HFFc6 (cell line): ENCODE results near the gene TFCP2L1. TPM values are rescaled to one million over a fixed set of nuclear protein-coding genes. Genes with fewer than 3 reads are reported as not detected.

Source experiments
- DNase-seq: peaks from one replicate; pipeline ENCODE4 v3.0.0-alpha.2; 2018
- H3K27ac Mint-ChIP-seq: 2 replicates; pipeline ENCODE4 v1.8.0; 2020; ENCODE audit warnings: mild to moderate bottlenecking, mixed read lengths
- H3K27me3 Mint-ChIP-seq: 2 replicates; pipeline ENCODE4 v1.8.0; 2021; ENCODE audit warnings: mild to moderate bottlenecking, moderate library complexity, mixed read lengths; ENCODE audit not compliant: insufficient read depth
- H3K36me3 Mint-ChIP-seq: 2 replicates; pipeline ENCODE4 v1.8.0; 2021; ENCODE audit warnings: low read depth, mixed read lengths
- H3K4me1 Mint-ChIP-seq: 2 replicates; pipeline ENCODE4 v1.8.0; 2020; ENCODE audit warnings: low read depth, mixed read lengths
- H3K4me3 Mint-ChIP-seq: 2 replicates; pipeline ENCODE4 v1.8.0; 2020; ENCODE audit warnings: mild to moderate bottlenecking, moderate library complexity, mixed read lengths
- H3K9me3 Mint-ChIP-seq: 2 replicates; pipeline ENCODE4 v1.8.0; 2020; ENCODE audit warnings: mild to moderate bottlenecking, mixed read lengths
- CTCF ChIP-seq: fragments of 200-600 bp; sonication (generic); IDR thresholded peaks from 2 replicates; pipeline ENCODE4 v1.5.0; 2021; ENCODE audit warnings: antibody characterized with exemption, mild to moderate bottlenecking
- total RNA-seq, 6 experiments: library from RNA; stranded (reverse); fragmentation: NEBNext Ultra II Directional; extraction: Animal tissue kit (Norgen Biotek cat#: 25700); gene quantifications; 2 replicates in 1 of 6; 3 replicates in 5 of 6; pipeline ENCODE4 v1.2.3, GENCODE V29; 2021

TFCP2L1 gene
- total RNA-seq, 6 experiments from 2014 or later = 0.03 TPM; not detected in 5

- peaks cover 9% of the 10 kb centered on the region for H3K4me1 Mint-ChIP-seq
Measured at GRCh38 chr2:121219866-121220265, 65.1 kb downstream of the TFCP2L1 start.

GRCh38 chr2:121218386-121218938 lies 66.5 kb downstream of the TFCP2L1 start:
- Mint-ChIP-seq H3K27me3 (peaks cover 45% of the 10 kb centered on the region), H3K9me3 (no peaks in the 10 kb centered on the region), H3K27ac (no peak overlapping the region), H3K4me3 (no peak overlapping the region), H3K36me3 (no peaks in the 10 kb centered on the region), H3K4me1 (peaks cover 9% of the 10 kb centered on the region)
- no peak for DNase-seq
- TF ChIP-seq CTCF = no peak

More at GRCh38 chr2:121219866-121220265, 65.1 kb downstream of the TFCP2L1 start:
- H3K27ac Mint-ChIP-seq = no peak overlapping the region
- peaks cover 36% of the 10 kb centered on the region for H3K27me3 Mint-ChIP-seq
- no peaks in the 10 kb centered on the region for H3K36me3 Mint-ChIP-seq
- no peak for DNase-seq
- no peaks in the 10 kb centered on the region for H3K9me3 Mint-ChIP-seq
- H3K4me3 Mint-ChIP-seq = no peak overlapping the region
- no peak for TF ChIP-seq CTCF

DNA sequence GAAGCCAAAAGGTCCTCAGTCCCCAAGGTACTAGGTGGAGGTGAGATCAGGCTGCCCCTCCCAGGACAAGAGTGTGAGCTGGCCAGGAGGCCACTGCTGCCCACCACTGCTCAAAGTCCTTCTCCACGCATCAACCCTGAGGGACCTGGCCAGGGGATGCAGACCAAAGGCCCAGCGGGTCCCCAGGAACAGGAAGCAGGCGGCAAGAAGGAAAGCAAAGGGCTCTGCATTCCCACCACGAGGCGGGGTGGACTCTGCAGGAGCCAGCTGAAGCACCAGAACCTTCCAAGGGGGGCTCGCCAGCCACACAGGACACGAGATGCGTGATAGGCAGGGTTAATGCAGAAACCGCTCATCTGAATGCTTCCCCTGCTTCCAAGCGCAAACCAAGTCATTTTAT lies 67.4 kb downstream of the TFCP2L1 start:
- Mint-ChIP-seq H3K9me3 (no peaks in the 10 kb centered on the region), H3K4me1 (peaks cover 9% of the 10 kb centered on the region), H3K36me3 (no peaks in the 10 kb centered on the region), H3K27ac (no peak overlapping the region), H3K4me3 (no peak overlapping the region), H3K27me3 (peaks cover 48% of the 10 kb centered on the region)
- TF ChIP-seq CTCF = no peak
- no peak for DNase-seq

- H3K27ac Mint-ChIP-seq = no peak overlapping the region
- H3K4me1 Mint-ChIP-seq = no peaks in the 10 kb centered on the region
- TF ChIP-seq CTCF = no peak
- peaks cover 63% of the 10 kb centered on the region for H3K27me3 Mint-ChIP-seq
- H3K4me3 Mint-ChIP-seq = no peak overlapping the region
- H3K36me3 Mint-ChIP-seq = no peaks in the 10 kb centered on the region
- no peaks in the 10 kb centered on the region for H3K9me3 Mint-ChIP-seq
- DNase-seq = no peak
Measured at GRCh38 chr2:121214296-121214695, 70.7 kb downstream of the TFCP2L1 start.

- no peaks in the 10 kb centered on the region for H3K4me1 Mint-ChIP-seq
- H3K27ac Mint-ChIP-seq = no peak overlapping the region
- DNase-seq = no peak
- H3K4me3 Mint-ChIP-seq = no peak overlapping the region
- no peaks in the 10 kb centered on the region for H3K36me3 Mint-ChIP-seq
- H3K27me3 Mint-ChIP-seq = peaks cover 60% of the 10 kb centered on the region
- TF ChIP-seq CTCF = no peak
- no peaks in the 10 kb centered on the region for H3K9me3 Mint-ChIP-seq
Measured at GRCh38 chr2:121213386-121213785, 71.6 kb downstream of the TFCP2L1 start.
